ENCODE data around the gene TLK1. TPM values are rescaled to one million over a fixed set of nuclear protein-coding genes. Genes with fewer than 3 reads are reported as not detected.
"Not testable (repeated sequence)": the region's sequence is repeated elsewhere in the genome, so short reads cannot be mapped to it uniquely, and the experiment has no call there.

Gene TLK1
- polyA plus RNA-seq, 3 donors, result 44.8 to 51.3 (median 46.2) TPM

DNA sequence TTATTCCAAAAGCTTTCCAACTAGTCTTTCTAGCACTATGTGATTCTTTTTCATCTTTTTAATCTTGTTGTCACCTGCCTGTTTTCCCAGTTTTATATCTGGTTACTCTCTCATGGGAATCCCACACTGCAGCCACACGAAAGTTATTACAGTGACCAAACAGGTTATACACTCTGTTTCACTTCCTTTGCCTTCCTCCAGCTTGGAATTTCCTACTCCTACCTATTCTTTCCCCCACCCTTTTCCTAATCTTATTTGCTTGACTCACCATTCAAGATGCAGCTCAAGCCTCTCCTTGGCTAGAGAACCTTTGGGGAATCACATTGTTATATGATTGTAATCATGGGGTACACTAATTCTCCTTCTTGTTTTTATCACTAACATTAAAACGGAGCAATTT, 13.4 kb upstream of the TLK1 start:
- DNase-seq, result no peak

- DNase-seq, result no peak
Observed at GRCh38 chr2:171173087-171173486, 12.4 kb upstream of the TLK1 start.

GRCh38 chr2:171171808-171172207, 11.1 kb upstream of the TLK1 start:
- no peak for DNase-seq

GRCh38 chr2:171169839-171170238, 9.1 kb upstream of the TLK1 start:
- no peak for DNase-seq

DNA sequence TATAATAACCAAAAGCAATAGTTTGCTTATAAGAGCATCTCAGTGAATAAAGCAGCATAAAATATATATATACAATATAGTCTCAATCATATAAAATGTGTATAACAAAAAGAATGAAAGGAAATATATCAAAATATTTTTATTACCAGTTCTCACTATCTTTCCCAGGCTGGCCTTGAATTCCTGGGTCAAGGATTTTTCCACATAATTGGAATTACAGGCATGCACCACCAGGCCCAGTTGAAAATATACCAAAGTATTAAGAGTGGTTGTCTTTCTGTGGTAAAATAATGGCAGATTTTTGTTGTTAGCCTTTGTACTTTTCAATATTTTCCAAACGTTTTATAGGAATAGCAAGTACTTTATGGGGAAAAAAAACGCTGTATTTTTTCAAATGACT, 8.6 kb upstream of the TLK1 start:
- no peak for DNase-seq

DNA sequence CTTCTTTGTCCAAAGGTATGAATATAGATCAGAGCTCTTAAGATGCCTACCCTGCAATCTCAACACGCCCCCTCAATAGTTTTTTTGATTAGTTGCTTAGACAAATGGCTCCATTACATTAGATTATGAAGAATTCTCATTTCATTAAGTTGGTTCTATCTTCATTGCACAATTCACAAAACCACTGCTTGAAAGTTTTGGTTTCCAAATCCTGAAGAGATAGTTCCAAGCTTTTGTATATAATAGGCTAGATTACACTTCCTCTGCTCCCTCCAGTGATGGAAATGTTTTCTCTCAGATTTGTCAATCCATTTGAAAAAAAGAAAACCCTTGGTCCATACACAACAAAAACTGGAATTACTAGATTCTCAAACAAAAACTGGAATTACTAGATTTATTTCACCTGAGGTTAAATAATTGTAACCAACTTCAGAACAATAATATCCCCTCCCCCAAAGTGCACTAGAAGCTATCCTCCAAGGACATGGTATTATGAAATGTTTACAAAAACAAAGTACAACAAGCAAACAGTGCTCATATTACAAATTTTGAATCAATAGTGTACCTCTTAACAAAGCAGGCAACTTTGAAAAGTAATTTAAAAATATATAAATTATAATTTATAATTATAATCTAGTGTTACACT, 6.8 kb upstream of the TLK1 start:
- DNase-seq, result no peak

GRCh38 chr2:171166328-171166983, 5.8 kb upstream of the TLK1 start:
- no peak for DNase-seq

DNA sequence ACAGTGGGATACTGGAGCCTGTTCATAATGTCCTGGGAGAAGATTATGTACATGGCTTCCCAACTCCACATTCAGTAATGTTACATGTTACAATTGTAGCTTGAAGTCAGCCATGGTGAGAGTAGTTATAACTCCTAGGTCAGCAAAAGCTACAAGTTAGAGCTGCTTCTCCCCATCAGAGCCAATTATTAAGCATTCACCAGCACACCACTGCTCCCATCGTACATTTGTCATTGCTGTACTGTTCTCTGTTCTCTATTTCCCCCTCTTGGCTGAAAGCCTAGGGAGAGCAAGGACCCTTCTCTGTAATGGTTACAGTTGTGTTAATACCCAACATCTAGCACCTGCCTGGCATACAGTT, 5.3 kb upstream of the TLK1 start:
- DNase-seq, result no peak

DNA sequence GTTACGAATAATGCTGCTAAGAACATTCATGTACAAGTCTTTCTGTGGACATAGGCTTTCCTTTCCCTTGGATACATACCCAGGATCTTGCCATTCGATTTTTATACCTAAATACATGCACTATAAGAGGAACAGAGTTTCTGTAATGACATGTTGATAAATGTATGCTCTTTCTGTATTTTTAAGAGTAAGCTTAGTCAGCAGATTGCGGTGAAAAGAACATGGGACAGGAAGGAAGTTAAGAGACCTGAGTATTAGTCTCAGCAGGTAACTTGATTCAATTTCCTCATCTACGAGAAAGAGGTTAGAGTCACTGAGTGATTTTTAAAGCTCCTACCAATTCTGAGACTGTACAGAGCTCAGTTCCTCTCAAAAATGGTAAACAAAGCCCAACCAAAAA, 2.6 kb upstream of the TLK1 start:
- DNase-seq, result no peak

DNA sequence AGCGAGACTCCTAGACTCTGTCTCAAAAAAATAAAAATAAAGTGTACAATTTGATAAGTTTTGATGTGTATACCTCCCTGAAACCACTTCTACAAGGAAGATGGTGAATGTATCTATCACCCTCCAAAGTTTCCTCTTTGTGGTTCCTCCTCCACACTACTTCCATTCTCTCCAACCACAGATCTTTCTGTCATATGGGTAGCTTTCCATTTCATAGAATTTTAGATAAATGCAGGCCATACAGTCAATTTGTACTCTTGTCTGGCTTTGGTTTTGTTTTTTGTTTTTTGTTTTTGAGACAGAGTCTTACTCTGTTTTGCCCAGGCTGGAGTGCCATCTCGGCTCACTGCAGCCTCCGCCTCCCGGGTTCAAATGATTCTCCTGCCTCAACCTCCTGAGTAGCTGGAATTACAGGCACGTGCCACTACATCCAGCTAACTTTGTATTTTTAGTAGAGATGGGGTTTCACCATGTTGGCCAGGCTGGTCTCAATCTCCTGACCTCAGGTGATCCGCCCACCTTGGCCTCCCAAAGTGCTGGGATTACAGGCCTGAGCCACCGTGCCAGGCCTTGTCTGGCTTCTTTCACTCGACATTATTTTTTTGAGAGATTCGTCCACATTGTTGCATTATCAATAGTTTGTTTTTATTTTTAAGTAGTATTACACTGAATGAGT, 2.0 kb upstream of the TLK1 start:
- not testable (repeated sequence) for DNase-seq

DNA sequence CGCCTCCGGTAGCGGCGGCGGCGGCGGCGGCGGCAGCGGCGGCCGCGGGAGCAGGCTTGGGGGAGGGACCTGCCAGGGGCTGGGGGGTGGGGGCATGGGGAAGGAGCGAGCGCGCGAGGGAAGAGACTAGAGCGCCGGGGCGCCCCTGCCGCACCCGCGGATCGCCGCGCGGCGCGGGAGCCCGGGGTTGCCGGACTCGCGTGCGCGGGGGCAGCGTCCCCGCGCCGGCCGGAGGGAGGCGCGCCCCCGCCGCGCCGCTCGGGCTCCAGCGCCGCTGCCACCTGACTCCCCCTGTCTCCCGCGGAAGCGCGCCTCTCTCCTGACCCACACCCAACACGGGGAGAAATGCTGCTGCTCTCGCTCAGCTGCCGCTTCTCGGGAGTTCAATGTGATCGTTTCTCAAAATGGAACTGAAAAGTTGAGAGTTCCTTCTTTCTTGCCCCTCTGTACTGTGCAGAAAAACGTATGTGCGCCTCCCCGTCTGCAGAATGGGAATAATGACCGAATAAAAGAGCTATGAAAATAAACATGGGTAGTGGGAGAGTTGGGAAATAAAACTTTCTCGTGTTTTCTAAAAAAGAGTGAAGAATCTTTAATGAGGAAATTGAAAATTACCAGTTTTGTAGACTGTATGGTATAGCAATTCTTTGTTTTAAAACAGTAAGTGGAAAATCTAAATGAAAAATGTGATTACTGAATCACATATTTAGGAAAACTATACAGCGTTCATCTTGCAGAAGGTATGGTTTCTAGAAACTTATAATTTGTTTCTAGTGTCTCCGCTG, 455 bp upstream of the TLK1 start:
- peak; percentile 79 for DNase-seq

- peak; percentile 55 for DNase-seq
Observed at GRCh38 chr2:171159372-171160118, 1.1 kb downstream of the TLK1 start.

GRCh38 chr2:171158790-171159371, 1.8 kb downstream of the TLK1 start:
- no peak for DNase-seq

GRCh38 chr2:171158036-171158789, 2.5 kb downstream of the TLK1 start:
- DNase-seq, result no peak

DNA sequence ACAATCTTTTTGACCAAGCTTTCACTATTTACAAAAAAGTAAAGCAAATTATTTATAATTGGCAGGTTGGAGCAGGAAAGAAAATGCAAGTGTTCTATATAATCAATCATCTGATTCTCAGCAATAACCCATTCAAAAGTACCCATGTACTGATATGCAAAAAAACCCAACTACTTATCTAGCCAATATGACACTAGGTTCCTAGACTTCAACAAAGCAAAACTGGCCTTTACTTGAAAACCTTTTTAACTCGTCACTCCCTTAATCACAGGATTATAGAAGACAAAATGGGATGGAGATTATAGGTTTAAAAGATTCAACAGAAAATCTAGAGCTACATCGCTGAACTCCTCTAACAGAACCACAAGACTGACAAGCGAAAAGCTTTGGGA, 3.6 kb downstream of the TLK1 start:
- DNase-seq, result no peak

GRCh38 chr2:171154348-171154747, 6.3 kb downstream of the TLK1 start:
- no peak for DNase-seq

DNA sequence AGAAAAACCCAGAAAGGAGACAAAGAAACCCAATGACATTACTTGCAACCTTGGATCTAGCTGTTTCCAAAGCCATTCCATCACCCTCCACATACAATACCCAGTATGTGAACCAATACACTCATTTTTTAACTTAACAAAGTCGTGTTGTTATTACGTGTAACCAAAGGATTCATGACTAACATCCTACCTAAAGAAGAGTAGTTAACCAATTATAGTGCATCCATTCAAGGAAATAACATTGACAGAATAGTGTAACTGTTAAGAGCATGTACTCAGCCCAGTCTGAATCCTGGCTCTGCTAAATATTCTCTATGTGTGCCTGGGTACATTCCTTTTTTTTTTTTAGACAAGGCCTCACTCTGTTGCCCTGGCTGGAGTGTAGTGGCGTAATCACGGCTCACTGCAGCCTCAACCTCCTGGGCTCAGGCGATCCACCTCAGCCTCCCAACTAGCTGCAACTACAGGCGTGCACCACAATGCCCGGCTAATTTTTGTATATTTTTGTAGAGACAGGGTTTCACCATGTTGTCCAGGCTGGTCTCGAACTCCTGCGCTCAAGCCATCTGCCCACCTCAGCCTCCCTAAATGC, 9.9 kb downstream of the TLK1 start:
- no peak for DNase-seq

- no peak for DNase-seq
Observed at GRCh38 chr2:171149986-171150693, 10.6 kb downstream of the TLK1 start.

DNA sequence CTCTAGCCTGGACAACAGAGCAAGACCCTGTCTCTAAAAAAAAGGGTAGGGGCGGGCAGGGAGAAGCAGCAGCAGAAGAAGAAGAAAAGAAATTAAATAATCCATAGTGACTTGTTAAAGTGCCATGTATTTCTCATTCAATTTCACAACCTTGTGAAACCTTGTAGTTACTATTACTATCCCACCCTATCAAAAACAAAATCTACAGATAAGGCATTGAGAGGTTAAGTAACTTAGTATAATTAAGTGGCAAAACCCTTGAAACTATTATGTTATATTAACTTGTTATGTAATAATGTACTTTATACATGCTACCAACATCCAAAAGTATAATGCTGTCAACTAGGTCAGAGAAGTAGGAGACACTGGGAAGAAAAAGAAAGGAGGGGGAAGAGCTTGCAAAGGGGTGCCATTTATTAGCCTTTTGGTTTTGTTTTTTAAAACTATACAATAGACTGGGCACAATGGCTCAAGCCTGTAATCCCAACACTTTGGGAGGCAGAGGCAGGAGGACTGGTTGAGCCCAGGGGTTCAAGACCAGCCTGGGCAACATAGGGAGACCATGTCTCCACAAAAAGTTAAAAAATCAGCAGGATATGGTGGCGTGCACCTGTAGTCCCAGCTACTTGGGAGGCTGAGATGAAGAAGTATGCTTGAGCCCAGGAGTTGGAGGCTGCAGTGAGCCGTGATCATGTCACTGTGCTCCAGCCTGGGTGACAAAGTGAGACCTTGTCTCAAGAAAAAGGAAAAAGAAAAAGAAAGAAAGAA, 11.3 kb downstream of the TLK1 start:
- no peak for DNase-seq
